ENCODE data around the gene ABCC12.

ABCC12 gene

GRCh38 chr16:48143812-48144368 lies 11.9 kb downstream of the ABCC12 start:
- no peak for DNase-seq (ENCODE audit: extremely low spot score)
- CTCF ChIA-PET: no interaction called here
- POLR2A ChIA-PET: no interaction called here
- TF ChIP-seq TARDBP (IDR thresholded peaks at IDR 0.05) (no peak), PKNOX1 (IDR thresholded peaks at IDR 0.05) (no peak), SUZ12 (IDR thresholded peaks at IDR 0.05) (no peak), FOXA1 (IDR thresholded peaks at IDR 0.05) (no peak), L3MBTL2 (conservative IDR thresholded peaks at IDR 0.05) (no peak), ARNT (IDR thresholded peaks at IDR 0.05) (no peak)

GRCh38 chr16:48140821-48141220 lies 15.0 kb downstream of the ABCC12 start:
- ChIA-PET CTCF (no interaction called here), POLR2A (no interaction called here)
- DNase-seq (ENCODE audit: extremely low spot score): no peak
- TF ChIP-seq FOXM1 (IDR thresholded peaks at IDR 0.05; ENCODE audit: borderline replicate concordance): no peak
- no peak for TF ChIP-seq SP1 (IDR thresholded peaks at IDR 0.05)
- TF ChIP-seq SUZ12 (IDR thresholded peaks at IDR 0.05): no peak

GRCh38 chr16:48139517-48139916 lies 16.3 kb downstream of the ABCC12 start:
- ChIA-PET POLR2A (no interaction called here), CTCF (no interaction called here)
- TF ChIP-seq FOXA1 (IDR thresholded peaks at IDR 0.05): no peak
- DNase-seq (ENCODE audit: extremely low spot score): no peak

- TF ChIP-seq NFRKB (IDR thresholded peaks at IDR 0.05): no peak
- no peak for TF ChIP-seq FOXA1 (IDR thresholded peaks at IDR 0.05)
- no peak for TF ChIP-seq HDGF (IDR thresholded peaks at IDR 0.05; ENCODE audit: borderline replicate concordance)
- TF ChIP-seq LEF1 (IDR thresholded peaks at IDR 0.05; ENCODE audit: borderline replicate concordance): no peak
- no peak for TF ChIP-seq SP1 (IDR thresholded peaks at IDR 0.05)
- TF ChIP-seq FOXK2 (IDR thresholded peaks at IDR 0.05): no peak
- TF ChIP-seq TARDBP (IDR thresholded peaks at IDR 0.05): no peak
- CTCF ChIA-PET: no interaction called here
- POLR2A ChIA-PET: no interaction called here
- DNase-seq (ENCODE audit: extremely low spot score): no peak
Measured at GRCh38 chr16:48138543-48138942, 17.2 kb downstream of the ABCC12 start.

GRCh38 chr16:48137822-48138221 lies 18.0 kb downstream of the ABCC12 start:
- CTCF ChIA-PET: no interaction called here
- DNase-seq (ENCODE audit: extremely low spot score): no peak
- POLR2A ChIA-PET: no interaction called here
- no peak for TF ChIP-seq CTBP1 (IDR thresholded peaks at IDR 0.05; ENCODE audit: borderline replicate concordance)
- no peak for TF ChIP-seq TARDBP (IDR thresholded peaks at IDR 0.05)
- no peak for TF ChIP-seq FOXK2 (IDR thresholded peaks at IDR 0.05)

GRCh38 chr16:48136547-48137360 lies 19.0 kb downstream of the ABCC12 start:
- ChIA-PET POLR2A (no interaction called here), CTCF (interaction anchor here (0.7 kb wide), 1 partner anchor 28 kb away, joined by 3 read pairs; no protein-coding TSS in a partner anchor)
- DNase-seq (ENCODE audit: extremely low spot score): no peak
- TF ChIP-seq FOXM1 (IDR thresholded peaks at IDR 0.05; ENCODE audit: borderline replicate concordance) (no peak), ELF4 (IDR thresholded peaks at IDR 0.05) (no peak), PKNOX1 (IDR thresholded peaks at IDR 0.05) (no peak), SP1 (IDR thresholded peaks at IDR 0.05) (no peak), NFRKB (IDR thresholded peaks at IDR 0.05) (no peak), SUZ12 (IDR thresholded peaks at IDR 0.05) (no peak), L3MBTL2 (conservative IDR thresholded peaks at IDR 0.05) (no peak), FOXK2 (IDR thresholded peaks at IDR 0.05) (no peak), CTBP1 (IDR thresholded peaks at IDR 0.05; ENCODE audit: borderline replicate concordance) (no peak), BHLHE40 (IDR thresholded peaks at IDR 0.05; ENCODE audit: borderline replicate concordance) (no peak)

- TF ChIP-seq TARDBP (IDR thresholded peaks at IDR 0.05) (no peak), LEF1 (IDR thresholded peaks at IDR 0.05; ENCODE audit: borderline replicate concordance) (no peak), FOXM1 (IDR thresholded peaks at IDR 0.05; ENCODE audit: borderline replicate concordance) (no peak), SP1 (IDR thresholded peaks at IDR 0.05) (no peak), L3MBTL2 (conservative IDR thresholded peaks at IDR 0.05) (no peak), ELF4 (IDR thresholded peaks at IDR 0.05) (no peak), ARNT (IDR thresholded peaks at IDR 0.05) (no peak), CTBP1 (IDR thresholded peaks at IDR 0.05; ENCODE audit: borderline replicate concordance) (no peak), SUZ12 (IDR thresholded peaks at IDR 0.05) (no peak), HDGF (IDR thresholded peaks at IDR 0.05; ENCODE audit: borderline replicate concordance) (no peak), NFRKB (IDR thresholded peaks at IDR 0.05) (no peak), PKNOX1 (IDR thresholded peaks at IDR 0.05) (no peak), FOXK2 (IDR thresholded peaks at IDR 0.05) (no peak), FOXA1 (IDR thresholded peaks at IDR 0.05) (no peak), ZNF384 (IDR thresholded peaks at IDR 0.05) (no peak), BHLHE40 (IDR thresholded peaks at IDR 0.05; ENCODE audit: borderline replicate concordance) (no peak)
- no peak for DNase-seq (ENCODE audit: extremely low spot score)
Measured at GRCh38 chr16:48133455-48134211, 22.2 kb downstream of the ABCC12 start.

More at GRCh38 chr16:48133455-48134211, 22.2 kb downstream of the ABCC12 start:
- ChIA-PET CTCF (no interaction called here), POLR2A (no interaction called here)
